ENCODE data around the gene TRIL.

- TF ChIP-seq JUN (IDR thresholded peaks at IDR 0.05; ENCODE audit: borderline replicate concordance, insufficient read depth, insufficient read length, low read depth) = no peak
- peak; percentile 67 to 81 for TF ChIP-seq CTCF (IDR thresholded peaks at IDR 0.05; ENCODE audit: extremely low read depth in 1 of 2, insufficient read depth in 1 of 2, low read depth in 1 of 2, low read length in 2 of 2)
- TF ChIP-seq MYC (IDR thresholded peaks at IDR 0.05; ENCODE audit: low read depth, low read length) = no peak
- TF ChIP-seq POLR2A (IDR thresholded peaks at IDR 0.05; ENCODE audit: low read depth, low read length) = no peak
- TF ChIP-seq POLR2AphosphoS5 (IDR thresholded peaks at IDR 0.05; ENCODE audit: insufficient read depth, low read depth, low read length) = no peak
- TF ChIP-seq GATA2 (IDR thresholded peaks at IDR 0.05; ENCODE audit: insufficient read depth, insufficient read length, low read depth, low read length) = no peak
- no peak for TF ChIP-seq EZH2 (IDR thresholded peaks at IDR 0.05; ENCODE audit: borderline replicate concordance, low read depth, low read length, severe bottlenecking)
- no peak for TF ChIP-seq MAX (IDR thresholded peaks at IDR 0.05; ENCODE audit: insufficient read depth, insufficient read length)
Observed at GRCh38 chr7:28926871-28927597, 31.1 kb downstream of the TRIL start.

All from endothelial cell of umbilical vein (primary cell).